H9 (cell line): ENCODE measurements around the gene PRR27. TPM values are rescaled to one million over a fixed set of nuclear protein-coding genes. Genes with fewer than 3 reads are reported as not detected.

Experiments used
- DNase-seq: peaks from one replicate; pipeline ENCODE4 v3.0.0-alpha.2; 2017
- H2AFZ ChIP-seq: one replicate; pipeline ENCODE4 v1.6.1; 2013; ENCODE audit warnings: mild to moderate bottlenecking, low read length, control low read depth, moderate library complexity
- H2AK5ac ChIP-seq: 2 replicates; pipeline ENCODE4 v1.6.1; 2013; ENCODE audit warnings: low read length, control low read depth, mixed read lengths; ENCODE audit not compliant: insufficient read length
- H2BK120ac ChIP-seq: one replicate; pipeline ENCODE4 v1.6.1; 2013; ENCODE audit warnings: low read depth, mild to moderate bottlenecking, low read length, control low read depth, inconsistent platforms; ENCODE audit not compliant: poor library complexity, severe bottlenecking
- H2BK12ac ChIP-seq: 2 replicates; pipeline ENCODE4 v1.6.1; 2013; ENCODE audit warnings: low read length, control low read depth, mixed read lengths, low read depth; ENCODE audit not compliant: insufficient read length
- H2BK15ac ChIP-seq: 2 replicates; pipeline ENCODE4 v1.6.1; 2013; ENCODE audit warnings: low read depth, low read length, control low read depth
- H2BK20ac ChIP-seq: one replicate; pipeline ENCODE4 v1.6.1; 2013; ENCODE audit warnings: low read depth, mild to moderate bottlenecking, low read length, control low read depth, inconsistent platforms; ENCODE audit not compliant: poor library complexity, severe bottlenecking
- H2BK5ac ChIP-seq: 2 replicates; pipeline ENCODE4 v1.6.1; 2013; ENCODE audit warnings: low read length, control low read depth, mixed read lengths; ENCODE audit not compliant: insufficient read length
- H3K14ac ChIP-seq: 2 replicates; pipeline ENCODE4 v1.6.1; 2013; ENCODE audit warnings: low read length, control low read depth; ENCODE audit not compliant: insufficient read depth
- H3K18ac ChIP-seq: 2 replicates; pipeline ENCODE4 v1.6.1; 2013; ENCODE audit warnings: low read depth, mild to moderate bottlenecking, mixed read lengths, low read length, control low read depth; ENCODE audit not compliant: insufficient read length
- H3K23ac ChIP-seq: 2 replicates; pipeline ENCODE4 v1.6.1; 2013; ENCODE audit warnings: low read length, control low read depth, mixed read lengths, low read depth; ENCODE audit not compliant: insufficient read length
- H3K23me2 ChIP-seq: 2 replicates; pipeline ENCODE4 v1.6.1; 2013; ENCODE audit warnings: low read depth, mild to moderate bottlenecking, mixed read lengths, low read length, control low read depth; ENCODE audit not compliant: insufficient read length, poor library complexity, severe bottlenecking
- H3K27ac ChIP-seq: 2 replicates; pipeline ENCODE4 v1.5.1; 2013; ENCODE audit warnings: low read length, control low read depth, mixed read lengths, low read depth; ENCODE audit not compliant: insufficient read length
- H3K27me3 ChIP-seq: 2 replicates; pipeline ENCODE4 v1.6.1; 2013; ENCODE audit warnings: low read length, control low read depth, inconsistent platforms; ENCODE audit not compliant: insufficient read depth
- H3K4ac ChIP-seq: 2 replicates; pipeline ENCODE4 v1.6.1; 2013; ENCODE audit warnings: low read depth, mild to moderate bottlenecking, control low read depth, inconsistent platforms, low read length, moderate library complexity
- H3K4me1 ChIP-seq: 2 replicates; pipeline ENCODE4 v1.6.1; 2013; ENCODE audit warnings: low read length, control low read depth, inconsistent platforms; ENCODE audit not compliant: insufficient read depth
- H3K4me2 ChIP-seq: 2 replicates; pipeline ENCODE4 v1.6.1; 2013; ENCODE audit warnings: low read length, control low read depth, mixed read lengths; ENCODE audit not compliant: insufficient read length, insufficient read depth
- H3K56ac ChIP-seq: 2 replicates; pipeline ENCODE4 v1.6.1; 2013; ENCODE audit warnings: low read depth, mild to moderate bottlenecking, mixed read lengths, low read length, control low read depth; ENCODE audit not compliant: insufficient read length
- H3K79me1 ChIP-seq: 2 replicates; pipeline ENCODE4 v1.6.1; 2013; ENCODE audit warnings: low read depth, mild to moderate bottlenecking, moderate library complexity, low read length, control low read depth, inconsistent platforms; ENCODE audit not compliant: insufficient read depth, poor library complexity, severe bottlenecking
- H3K79me2 ChIP-seq: 2 replicates; pipeline ENCODE4 v1.6.1; 2013; ENCODE audit warnings: low read length, control low read depth, inconsistent platforms; ENCODE audit not compliant: insufficient read depth
- H3K9ac ChIP-seq: 2 replicates; pipeline ENCODE4 v1.6.1; 2013; ENCODE audit warnings: low read length, control low read depth, mixed read lengths; ENCODE audit not compliant: insufficient read length; ENCODE audit errors: extremely low read depth
- H3K9me3 ChIP-seq: one replicate; pipeline ENCODE4 v1.6.1; 2013; ENCODE audit warnings: low read depth, low read length, inconsistent platforms; ENCODE audit not compliant: control insufficient read depth
- H3T11ph ChIP-seq: one replicate; pipeline ENCODE4 v1.6.1; 2013; ENCODE audit warnings: mild to moderate bottlenecking, low read length, control low read depth, inconsistent platforms
- H4K20me1 ChIP-seq: one replicate; pipeline ENCODE4 v1.6.1; 2013; ENCODE audit not compliant: control insufficient read depth, insufficient read length, insufficient read depth
- H4K5ac ChIP-seq: 2 replicates; pipeline ENCODE4 v1.6.1; 2013; ENCODE audit warnings: low read depth, mild to moderate bottlenecking, mixed read lengths, low read length, control low read depth; ENCODE audit not compliant: insufficient read length
- H4K8ac ChIP-seq: replicated peaks from 2 replicates; pipeline ENCODE4 v1.6.1; 2013; ENCODE audit warnings: low read length, control low read depth, mixed read lengths, low read depth; ENCODE audit not compliant: insufficient read length
- H4K91ac ChIP-seq: 2 replicates; pipeline ENCODE4 v1.6.1; 2013; ENCODE audit warnings: low read depth, mild to moderate bottlenecking, moderate library complexity, mixed read lengths, low read length, control low read depth; ENCODE audit not compliant: insufficient read length
- H3K27ac Mint-ChIP-seq, 3 experiments: 2 replicates in 2 of 3; 3 replicates in 1 of 3; pipeline ENCODE4 v1.8.0; 2020 to 2021; ENCODE audit warnings: mixed read lengths in 3 of 3, mild to moderate bottlenecking in 1 of 3, moderate library complexity in 1 of 3
- H3K27me3 Mint-ChIP-seq: 2 replicates; pipeline ENCODE4 v1.8.0; 2021; ENCODE audit warnings: low read depth, mild to moderate bottlenecking, moderate library complexity, mixed read lengths
- H3K36me3 Mint-ChIP-seq, 3 experiments: 2 replicates in 2 of 3; 3 replicates in 1 of 3; pipeline ENCODE4 v1.8.0; 2020 to 2021; ENCODE audit warnings: low read depth in 3 of 3, mixed read lengths in 3 of 3; ENCODE audit not compliant: insufficient read depth in 1 of 3
- H3K4me1 Mint-ChIP-seq, 2 experiments: 2 replicates each; pipeline ENCODE4 v1.8.0; 2020; ENCODE audit warnings: mixed read lengths in 2 of 2
- H3K4me3 Mint-ChIP-seq, 2 experiments: 2 replicates in 1 of 2; 3 replicates in 1 of 2; pipeline ENCODE4 v1.8.0; 2020 to 2021; ENCODE audit warnings: mild to moderate bottlenecking in 2 of 2, mixed read lengths in 2 of 2, moderate library complexity in 1 of 2
- H3K9me3 Mint-ChIP-seq, 2 experiments: 2 replicates in 1 of 2; 3 replicates in 1 of 2; pipeline ENCODE4 v1.8.0; 2020; ENCODE audit warnings: mild to moderate bottlenecking in 2 of 2, mixed read lengths in 2 of 2, moderate library complexity in 1 of 2
- WGBS: extraction: QIAGEN DNeasy Blood & Tissue Kit; methylation state at CpG from one replicate; pipeline ENCODE4 v1.1.7; 2013; ENCODE audit warnings: missing lambda C conversion rate, low lambda C conversion rate, mixed read lengths; ENCODE audit not compliant: insufficient read length; ENCODE audit errors: extremely low coverage; 5-methylcytosine and 5-hydroxymethylcytosine counted together
- total RNA-seq: library from RNA; stranded (reverse); gene quantifications from 2 replicates; pipeline ENCODE4 v1.2.1, GENCODE V29; 2021
- TF ChIP-seq, protein P1 (sequence below): fragments of 200-600 bp; sonication (generic); conservative IDR thresholded peaks from 3 replicates; pipeline ENCODE4 v1.8.0; 2021; ENCODE audit warnings: antibody characterized with exemption, mild to moderate bottlenecking

PRR27 gene
- total RNA-seq, 1 experiment from 2014 or later, result not detected

DNA sequence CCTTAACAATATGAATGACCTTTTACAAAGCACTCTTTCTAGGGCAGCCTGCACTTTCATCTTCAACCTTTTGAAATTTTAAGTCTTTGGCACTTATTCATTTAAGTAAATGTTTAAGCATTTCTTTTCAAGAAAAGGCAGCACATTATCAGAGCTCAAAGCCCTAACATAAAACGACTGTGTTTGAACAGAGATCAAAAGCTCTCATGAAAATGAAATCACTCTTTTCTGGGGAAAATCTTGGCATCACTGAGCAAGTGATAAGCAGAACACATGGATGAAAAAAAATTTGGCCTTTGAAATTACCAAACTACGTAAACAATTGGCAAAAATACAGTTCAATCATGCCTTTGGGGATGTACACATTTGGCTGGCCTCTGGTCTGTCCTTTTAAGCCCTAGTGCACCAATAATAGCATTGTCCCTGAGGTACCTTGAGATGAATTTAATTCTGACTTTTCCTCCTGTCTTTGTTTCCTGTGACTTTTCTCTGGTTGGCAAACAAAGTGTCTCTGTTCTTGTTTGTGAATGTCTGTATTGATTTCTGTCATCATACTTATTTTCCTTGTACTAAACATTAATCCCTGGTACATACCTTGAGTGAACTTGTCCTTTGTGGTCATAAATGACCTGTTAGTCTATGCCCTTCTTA, 28.6 kb downstream of the PRR27 start:
- H3K36me3 Mint-ChIP-seq, result no peaks in the 10 kb centered on the region
- no peak overlapping the region for H4K8ac ChIP-seq
- H2BK20ac ChIP-seq, result no peak overlapping the region
- no peak overlapping the region for H2BK5ac ChIP-seq
- H3K4me2 ChIP-seq, result no peak overlapping the region
- H3K9me3 Mint-ChIP-seq, result no peaks in the 10 kb centered on the region
- no peak overlapping the region for H3K27ac ChIP-seq
- no peak overlapping the region for H3K4me3 Mint-ChIP-seq
- no peaks in the 10 kb centered on the region for H3K23me2 ChIP-seq
- H3K23ac ChIP-seq, result no peak overlapping the region
- H3K4ac ChIP-seq, result no peak overlapping the region
- H3K14ac ChIP-seq, result no peak overlapping the region
- H4K5ac ChIP-seq, result no peak overlapping the region
- H3K18ac ChIP-seq, result no peak overlapping the region
- no peak overlapping the region for H2BK15ac ChIP-seq
- no peak overlapping the region for H4K91ac ChIP-seq
- H4K20me1 ChIP-seq, result no peaks in the 10 kb centered on the region
- H2BK120ac ChIP-seq, result no peak overlapping the region
- H3K27ac Mint-ChIP-seq, result no peak overlapping the region
- H3K79me1 ChIP-seq, result no peaks in the 10 kb centered on the region
- H3K79me2 ChIP-seq, result no peaks in the 10 kb centered on the region
- DNase-seq, result no peak
- WGBS, result no CpG with 5 or more reads among the region's 2 CpGs
- no peak overlapping the region for H3K9ac ChIP-seq
- H3T11ph ChIP-seq, result no peak overlapping the region
- no peak overlapping the region for H3K56ac ChIP-seq
- TF ChIP-seq, protein P1, sequence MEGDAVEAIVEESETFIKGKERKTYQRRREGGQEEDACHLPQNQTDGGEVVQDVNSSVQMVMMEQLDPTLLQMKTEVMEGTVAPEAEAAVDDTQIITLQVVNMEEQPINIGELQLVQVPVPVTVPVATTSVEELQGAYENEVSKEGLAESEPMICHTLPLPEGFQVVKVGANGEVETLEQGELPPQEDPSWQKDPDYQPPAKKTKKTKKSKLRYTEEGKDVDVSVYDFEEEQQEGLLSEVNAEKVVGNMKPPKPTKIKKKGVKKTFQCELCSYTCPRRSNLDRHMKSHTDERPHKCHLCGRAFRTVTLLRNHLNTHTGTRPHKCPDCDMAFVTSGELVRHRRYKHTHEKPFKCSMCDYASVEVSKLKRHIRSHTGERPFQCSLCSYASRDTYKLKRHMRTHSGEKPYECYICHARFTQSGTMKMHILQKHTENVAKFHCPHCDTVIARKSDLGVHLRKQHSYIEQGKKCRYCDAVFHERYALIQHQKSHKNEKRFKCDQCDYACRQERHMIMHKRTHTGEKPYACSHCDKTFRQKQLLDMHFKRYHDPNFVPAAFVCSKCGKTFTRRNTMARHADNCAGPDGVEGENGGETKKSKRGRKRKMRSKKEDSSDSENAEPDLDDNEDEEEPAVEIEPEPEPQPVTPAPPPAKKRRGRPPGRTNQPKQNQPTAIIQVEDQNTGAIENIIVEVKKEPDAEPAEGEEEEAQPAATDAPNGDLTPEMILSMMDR, result no peak
- H2AK5ac ChIP-seq, result no peak overlapping the region
- no peak overlapping the region for H2AFZ ChIP-seq
- no peak overlapping the region for H2BK12ac ChIP-seq
- H3K4me1 Mint-ChIP-seq, result no peaks in the 10 kb centered on the region
- no peaks in the 10 kb centered on the region for H3K27me3 ChIP-seq
- no peaks in the 10 kb centered on the region for H3K9me3 ChIP-seq
- H3K4me1 ChIP-seq, result no peaks in the 10 kb centered on the region
- H3K27me3 Mint-ChIP-seq, result no peaks in the 10 kb centered on the region
